ENCODE data around the gene ERFE.
"Not testable (repeated sequence)": the region's sequence is repeated elsewhere in the genome, so short reads cannot be mapped to it uniquely, and the experiment has no call there.

Gene ERFE, protein sequence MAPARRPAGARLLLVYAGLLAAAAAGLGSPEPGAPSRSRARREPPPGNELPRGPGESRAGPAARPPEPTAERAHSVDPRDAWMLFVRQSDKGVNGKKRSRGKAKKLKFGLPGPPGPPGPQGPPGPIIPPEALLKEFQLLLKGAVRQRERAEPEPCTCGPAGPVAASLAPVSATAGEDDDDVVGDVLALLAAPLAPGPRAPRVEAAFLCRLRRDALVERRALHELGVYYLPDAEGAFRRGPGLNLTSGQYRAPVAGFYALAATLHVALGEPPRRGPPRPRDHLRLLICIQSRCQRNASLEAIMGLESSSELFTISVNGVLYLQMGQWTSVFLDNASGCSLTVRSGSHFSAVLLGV

DNA sequence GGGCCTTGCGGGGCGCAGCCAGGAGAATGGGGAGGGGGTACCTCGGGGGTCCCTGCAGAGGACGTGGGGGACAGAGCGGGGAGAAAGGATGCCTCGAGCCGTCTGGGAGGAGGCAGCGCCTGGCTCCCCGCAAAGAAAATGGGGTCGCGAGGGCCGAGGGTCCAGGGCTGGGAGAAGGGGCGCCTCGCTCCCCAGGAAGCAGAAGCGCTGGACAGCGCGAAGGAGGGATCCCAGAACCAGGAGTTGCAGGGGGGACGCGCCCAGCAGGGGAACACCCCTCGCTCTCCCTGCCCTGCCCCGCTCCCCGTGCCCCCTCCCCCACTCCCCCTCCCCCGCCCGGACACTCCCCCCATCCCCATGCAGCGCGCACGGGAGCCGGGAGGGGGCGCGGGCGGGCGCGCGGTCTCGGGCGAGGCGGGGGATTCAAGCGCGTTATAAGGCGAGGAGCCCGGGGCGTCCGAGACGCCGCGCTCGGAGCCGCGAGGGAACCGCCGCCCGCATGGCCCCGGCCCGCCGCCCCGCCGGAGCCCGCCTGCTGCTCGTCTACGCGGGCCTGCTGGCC lies at the start of gene ERFE:
TSS of gene ERFE (plus strand) at position 462 of the 562 bp plus-strand sequence. CDS start at position 500, 38 bp downstream.
- no peak for DNase-seq

DNA sequence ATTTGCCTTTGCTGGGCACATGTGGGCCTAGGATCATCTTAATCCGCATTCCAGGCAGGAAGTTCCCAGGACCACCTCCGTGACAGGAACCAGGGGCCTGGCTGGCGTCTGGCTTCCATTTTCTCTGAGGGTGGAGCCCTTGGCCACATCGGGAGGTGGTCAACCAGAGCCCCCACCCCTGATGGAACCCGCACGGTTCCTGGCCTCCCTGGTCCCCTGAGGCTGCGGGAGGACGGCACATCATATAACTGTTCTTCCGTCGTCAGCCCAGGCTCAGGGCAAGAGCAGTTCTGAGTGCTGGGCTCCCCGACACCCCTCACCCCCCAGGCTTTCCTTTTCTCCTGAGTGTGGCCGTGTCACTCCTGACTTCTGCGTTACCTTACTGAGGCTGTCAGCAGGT lies 45.2 kb upstream of the ERFE start:
- no peak for DNase-seq

DNA sequence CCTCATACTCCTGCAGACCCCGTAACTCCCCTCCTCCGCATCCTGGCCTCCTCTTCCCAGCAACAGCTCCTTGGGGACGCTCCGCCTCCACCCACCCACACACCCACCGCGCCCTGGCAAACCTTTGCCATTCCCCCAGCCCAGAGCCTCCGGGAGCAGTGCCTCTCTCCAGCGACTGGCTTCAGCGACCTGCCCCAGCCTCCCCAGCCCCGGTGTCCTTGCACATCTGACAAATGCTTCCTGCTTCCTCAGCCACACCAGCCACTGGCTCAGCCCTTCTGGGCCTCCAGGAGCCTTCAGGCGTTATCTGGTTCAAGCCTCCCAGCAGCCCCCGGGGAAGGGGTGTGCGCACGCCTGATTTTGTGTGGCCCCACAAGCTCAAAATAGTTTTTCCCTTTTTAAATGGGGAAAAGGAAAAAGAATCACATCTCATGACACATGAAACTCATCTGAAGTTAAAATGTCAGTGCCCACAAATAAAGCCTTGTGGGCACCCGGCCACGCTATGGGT lies 44.4 kb upstream of the ERFE start:
- no peak for DNase-seq

DNA sequence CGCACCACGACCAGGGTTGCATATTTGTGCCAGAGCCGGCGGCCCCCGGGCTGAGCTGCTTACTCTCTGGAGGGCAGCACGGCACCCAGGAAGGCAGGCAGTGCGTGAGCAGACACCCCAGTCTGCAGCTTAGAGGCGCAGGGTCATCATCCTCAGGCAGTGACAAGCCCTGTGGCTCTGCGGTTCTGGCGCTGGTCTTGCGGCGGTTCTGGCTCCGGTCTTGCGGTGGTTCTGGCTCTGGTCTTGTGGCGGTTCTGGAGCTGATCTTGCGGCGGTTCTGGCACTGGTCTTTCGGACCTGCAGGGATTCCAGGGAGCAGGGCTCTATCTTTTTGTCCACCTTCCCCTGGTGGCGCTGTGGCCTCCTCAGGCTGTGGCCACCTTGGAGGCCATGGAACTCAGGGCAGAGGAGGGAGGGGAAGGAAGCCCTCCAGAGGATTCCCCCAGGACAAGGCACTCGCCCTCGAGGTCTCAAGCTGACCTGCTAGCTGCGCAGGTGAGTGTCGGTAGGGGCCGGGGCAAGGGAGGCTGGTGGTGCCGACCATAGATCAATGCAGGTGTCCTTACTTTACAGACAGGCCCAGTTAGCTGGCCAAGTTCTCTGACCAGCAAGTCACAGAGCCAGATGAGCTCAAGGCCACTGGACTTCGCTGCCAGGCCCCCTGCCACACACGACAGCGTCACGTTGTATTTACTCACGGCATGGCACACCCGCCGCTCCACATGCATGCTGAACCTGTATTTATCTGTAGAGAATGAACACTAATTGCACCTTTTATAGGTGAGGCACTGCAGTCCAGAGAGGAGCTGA lies 43.7 kb upstream of the ERFE start:
- no peak for DNase-seq

DNA sequence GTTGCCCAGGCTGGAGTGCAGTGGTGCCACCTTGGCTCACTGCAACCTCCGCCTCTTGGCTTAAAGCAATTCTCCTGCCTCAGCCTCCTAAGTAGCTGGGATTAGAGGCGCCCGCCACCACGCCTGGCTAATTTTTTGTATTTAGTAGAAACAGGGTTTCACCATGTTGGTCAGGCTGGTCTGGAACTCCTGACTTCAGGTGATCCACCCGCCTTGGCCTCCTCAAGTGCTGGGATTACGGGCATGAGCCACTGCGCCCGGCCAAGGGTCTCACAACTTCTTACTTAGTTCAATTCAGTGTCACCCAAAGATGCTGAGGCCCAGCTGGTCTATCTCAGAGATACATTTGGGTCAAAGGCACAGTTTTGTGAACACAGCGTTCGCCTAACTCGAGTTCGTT lies 43.1 kb upstream of the ERFE start:
- not testable (repeated sequence) for DNase-seq

DNA sequence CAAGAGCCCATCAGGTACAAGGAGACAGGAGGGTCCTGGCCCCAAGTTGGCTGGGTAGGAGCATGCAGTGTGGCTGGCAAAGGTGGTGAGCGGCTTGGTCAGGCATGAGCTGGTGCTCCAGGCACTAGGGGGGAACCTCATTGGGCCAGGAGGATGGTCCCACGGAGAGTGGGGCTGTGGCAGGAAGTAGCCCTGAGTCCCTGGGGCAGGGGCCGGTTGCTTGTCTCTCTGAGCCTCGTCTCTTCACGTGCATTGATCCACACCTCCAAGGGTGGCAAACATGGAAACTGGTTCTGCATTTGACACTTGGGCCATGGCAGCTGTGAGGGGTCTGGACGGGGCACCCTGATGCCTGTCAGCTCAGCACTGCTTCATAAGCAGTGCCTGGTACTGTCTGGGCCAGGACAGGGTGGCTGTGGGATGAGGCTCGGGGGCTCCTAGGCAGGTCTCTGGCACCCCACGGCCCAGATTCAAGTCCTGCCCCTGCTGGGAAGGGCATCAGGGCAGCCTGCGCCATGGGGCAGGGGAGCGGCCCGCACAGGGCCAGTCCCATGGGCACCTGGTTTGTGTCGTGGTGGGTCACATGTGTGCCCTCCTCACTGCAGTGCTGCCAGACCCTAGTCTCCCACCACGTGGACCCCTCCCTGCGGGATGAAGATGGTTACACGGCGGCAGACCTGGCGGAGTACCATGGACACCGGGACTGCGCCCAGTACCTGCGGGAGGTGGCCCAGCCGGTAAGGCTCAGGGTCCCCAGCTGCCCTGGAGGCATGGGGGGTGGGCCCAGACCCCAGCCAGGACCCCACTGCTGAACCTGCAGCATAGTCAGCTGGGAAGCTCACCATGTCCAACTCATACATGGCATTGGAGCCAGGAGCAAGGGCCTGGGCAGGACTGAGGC lies 42.2 kb upstream of the ERFE start:
- DNase-seq = no peak

DNA sequence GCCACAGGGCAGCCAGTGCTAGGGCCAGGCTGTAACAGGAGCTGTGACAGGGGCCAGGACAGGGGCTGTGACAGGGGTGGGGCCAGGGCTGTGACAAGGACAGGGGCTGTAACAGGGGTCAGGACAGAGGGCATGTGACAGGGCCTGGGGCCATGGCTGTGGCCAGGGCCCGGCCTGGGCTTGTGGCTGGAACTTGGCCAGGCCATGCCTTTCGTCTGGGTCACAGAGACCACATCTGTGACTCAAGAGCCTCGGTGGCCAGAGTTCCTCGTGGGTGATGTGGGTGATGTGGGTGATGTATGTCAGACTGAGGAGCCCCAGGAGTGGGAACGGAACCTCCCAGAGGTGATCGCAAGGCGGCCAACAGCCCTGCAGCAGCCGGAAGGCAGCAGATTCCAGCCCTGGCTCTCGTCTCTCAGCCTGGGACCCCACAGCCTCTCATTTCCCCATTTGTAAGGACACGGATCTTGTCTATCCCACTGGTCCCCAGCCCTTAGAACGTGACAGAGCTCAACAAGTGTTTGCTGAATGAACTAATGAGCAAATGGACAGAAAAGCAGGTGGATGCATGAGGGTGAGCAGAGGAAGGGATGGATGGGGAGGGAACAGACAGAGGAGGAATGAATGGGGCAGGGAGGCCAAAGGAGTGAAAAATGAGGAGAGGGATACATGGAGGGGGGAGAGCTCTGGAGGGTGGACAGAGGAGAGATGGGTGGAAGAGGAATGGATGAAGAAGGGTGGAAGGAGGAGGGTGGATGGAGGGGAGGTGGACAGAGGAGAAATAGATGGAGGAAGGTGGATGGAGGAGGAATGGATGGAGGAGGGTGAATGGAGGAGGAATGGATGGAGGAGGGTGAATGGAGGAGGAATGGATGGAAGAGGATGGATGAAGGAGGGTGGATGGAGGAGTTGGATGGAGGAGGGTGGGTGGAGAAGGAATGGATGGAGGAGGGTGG lies 41.3 kb upstream of the ERFE start:
- no peak for DNase-seq

DNA sequence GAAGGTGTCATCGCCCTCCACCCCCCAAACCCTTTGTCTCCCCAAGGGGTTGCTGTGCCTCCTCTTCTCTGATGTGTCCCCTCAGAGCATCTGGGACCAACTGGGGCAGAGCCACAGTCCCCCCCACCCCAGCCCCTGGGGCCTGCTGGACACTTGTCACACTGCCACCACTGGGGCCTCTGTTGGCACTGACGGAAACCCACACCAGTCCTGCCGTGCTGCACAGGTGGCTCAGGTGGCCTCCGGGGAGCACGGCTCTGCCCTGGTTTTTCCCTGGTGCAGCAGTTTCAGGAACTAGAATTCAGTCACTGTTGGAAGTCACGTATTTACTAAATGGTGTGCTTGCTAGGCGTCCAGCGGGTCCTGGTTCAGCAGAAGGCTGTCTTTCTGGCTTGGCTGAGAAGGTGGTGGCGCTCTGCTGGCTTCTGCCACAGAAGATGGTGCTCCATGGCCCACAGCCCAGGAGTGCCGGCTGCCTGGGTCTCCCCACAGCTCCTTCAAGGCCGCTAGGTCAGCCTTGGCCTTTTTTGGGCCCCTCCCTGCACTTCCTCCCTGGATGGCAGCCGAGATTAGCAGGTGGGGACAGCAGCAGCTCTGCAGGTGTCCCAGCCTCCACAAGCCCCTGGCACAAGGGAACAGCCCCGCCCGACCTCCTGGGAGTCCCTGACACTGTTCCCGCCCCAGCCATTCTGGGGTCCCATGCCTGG lies 38.9 kb upstream of the ERFE start:
- DNase-seq = no peak

DNA sequence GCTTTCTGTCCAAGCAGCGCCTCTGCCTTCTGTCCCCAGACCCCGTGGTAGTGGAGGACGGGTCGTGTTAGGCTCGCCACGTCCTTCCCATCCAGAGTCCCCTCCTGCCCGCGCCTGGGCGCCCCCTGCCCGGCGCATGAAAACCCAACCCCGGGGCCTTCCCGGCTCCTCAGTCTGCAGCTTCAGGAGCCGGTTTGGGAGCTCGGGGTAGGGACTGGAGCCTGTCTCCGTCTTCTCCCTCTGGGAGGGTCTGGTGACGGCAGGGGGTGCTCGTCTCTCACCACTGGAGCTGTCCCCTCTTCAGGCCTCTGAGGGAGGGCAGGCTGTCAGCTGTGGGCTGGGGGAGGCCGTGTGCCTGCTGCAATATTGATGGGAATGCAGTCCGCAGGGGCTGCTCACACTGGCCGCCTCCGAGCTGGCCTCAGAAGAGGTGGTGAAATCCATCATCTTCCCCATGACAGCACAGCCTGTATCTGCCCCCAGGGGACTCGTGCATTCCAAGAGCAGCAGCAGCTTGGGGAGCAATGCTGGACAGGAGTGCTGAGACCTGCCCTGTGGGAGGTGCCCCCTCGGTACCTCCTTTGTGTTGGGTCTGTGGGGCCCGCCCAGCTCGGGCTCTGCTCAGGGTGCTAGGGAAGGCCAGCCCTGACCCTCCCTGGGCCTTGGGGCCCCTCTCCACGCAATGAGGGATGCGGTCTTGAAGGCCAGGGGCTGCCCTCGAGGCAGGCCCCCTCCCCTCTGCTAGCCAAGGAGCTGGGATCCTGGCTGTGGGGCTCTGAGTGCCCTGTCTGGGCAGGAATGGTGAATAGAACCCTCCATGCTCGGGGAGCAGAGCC lies 38.1 kb upstream of the ERFE start:
- no peak for DNase-seq

DNA sequence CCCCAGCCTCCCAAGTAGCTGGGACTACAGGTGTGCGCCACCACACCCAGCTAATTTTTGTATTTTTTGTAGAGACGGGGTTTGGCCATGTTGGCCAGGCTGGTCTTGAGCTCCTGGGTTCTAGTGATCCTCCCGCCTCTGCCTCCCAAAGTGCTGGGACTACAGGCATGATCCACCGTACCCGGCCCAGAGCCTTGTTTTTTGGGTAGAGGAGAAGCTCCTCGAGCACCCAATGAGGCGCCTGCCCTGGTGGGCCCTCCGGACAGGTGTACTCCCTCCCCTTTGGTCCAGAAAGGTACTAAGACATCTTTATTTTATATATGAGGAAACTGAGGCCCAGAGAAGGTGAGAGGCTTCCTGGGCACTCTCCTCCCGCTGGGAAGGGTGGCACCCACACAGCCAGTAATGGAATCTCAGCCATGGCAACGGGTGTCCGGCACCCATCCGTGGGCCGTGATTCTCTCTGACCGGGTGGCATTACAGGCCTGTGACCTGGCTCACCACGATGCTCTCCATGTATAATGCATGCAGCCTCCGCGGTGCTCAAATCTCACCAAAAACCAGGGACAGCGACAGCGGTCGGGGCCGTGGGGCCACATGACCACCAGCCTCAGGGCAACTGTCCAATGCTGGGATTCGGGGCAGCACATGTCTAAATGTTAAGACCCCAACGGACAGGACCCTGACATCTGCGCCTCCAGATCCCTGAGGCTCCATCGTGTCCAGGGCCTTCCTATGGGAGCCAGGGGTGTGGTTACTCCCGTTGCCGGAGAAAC lies 37.1 kb upstream of the ERFE start:
- no peak for DNase-seq

DNA sequence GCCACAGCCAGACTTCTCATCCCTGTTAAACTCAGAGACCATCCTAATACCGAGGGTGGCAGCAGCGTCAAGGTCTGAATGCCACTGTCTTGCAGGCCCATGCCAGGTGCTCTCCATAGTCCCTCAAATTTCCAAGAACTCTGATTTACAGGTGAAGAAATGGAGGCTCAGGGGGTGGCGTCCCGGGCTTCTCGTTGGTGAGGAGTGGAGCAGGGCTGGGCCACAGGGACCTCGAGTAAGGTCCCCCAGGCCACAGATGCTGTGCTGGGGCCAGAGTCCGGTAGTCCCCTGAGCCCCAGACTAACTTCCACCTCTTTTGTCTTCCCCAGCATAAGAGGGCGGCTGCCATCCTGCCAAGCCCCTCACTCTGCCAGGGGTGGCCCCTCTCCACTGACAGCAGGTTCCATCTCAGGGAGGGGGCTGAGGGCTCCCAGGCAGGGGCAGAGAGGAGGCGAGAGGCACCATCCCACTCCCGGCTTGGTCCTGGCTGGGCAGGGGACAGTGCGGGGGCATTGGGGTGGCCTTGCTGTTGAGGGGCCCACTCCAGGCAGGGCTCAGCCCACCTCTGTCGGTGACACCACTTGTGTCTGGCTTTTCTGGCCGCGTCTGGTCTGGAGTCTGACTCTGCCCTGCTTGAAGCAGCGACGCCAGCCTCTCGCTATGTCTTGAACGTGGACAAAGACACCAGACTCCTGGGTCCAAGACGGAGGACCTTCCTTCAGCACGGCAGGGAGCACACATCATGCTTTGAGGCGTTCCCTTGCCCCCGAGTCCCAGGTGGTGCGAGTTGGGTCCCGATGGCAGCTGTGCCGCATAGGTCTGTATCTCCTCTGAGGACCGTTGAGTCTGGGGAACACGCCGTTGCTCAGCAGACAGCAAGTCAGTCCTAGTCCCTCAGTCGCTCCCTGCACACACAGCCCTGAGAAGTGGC lies 36.2 kb upstream of the ERFE start:
- no peak for DNase-seq

DNA sequence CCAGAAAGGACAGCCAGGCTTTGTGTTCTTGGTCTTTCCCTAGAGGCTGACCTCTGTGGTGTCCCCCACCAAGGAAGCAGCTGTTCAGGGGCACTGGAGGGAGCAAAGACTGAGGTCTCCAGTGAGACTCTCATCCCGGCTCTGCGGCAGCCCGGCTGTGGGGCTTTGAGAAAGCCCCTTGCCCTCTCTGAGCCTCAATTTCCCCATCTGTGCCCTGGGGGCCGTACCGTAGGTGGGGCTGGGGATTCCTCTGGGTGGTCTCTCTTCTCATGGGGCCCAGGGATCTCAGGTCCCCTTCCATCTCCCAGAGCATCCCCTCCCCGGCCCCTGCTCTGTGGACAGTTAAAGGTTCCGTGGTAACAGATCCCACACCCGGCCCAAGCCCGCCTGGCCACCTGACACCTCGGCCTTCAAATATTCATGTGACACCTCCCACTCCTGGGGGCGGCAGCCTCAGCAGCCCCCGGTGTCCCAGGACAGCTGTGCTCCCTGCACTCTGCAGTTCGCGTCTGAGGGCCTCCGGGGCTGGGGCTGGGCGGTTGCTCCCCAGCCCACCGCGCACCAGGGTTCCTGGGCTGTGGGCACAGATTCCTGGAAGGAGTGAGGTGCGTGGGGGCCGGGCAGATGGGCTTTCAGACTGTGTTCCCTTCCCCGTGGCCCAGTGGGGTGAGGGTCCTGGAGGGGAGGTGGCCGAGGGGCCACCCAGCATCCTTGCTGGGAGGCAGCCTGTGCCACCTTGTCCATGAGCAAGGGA lies 35.4 kb upstream of the ERFE start:
- DNase-seq = no peak

DNA sequence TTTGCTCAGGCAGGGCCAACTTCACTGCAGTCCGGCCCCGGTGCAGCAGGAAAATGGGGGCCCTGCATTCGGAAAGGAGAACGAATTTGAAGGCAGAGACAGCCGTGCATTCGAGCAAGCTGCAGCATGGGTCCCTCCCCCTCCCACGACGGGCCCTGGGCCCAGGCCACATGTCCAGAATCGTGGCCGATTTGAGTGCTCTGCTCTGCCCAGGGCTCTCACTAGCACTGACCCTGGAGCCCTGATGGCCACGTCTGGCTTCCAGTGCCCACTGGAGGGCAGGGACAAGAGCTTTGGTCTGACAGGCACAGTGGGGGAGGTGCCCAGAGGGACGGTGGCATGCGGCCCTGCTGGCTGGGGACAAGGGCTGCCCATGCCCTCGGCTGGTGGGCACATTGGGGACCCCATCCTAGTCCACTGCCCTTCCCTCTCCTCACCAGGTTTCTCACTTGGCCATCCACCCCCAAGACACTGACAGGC lies 34.7 kb upstream of the ERFE start:
- DNase-seq = no peak

DNA sequence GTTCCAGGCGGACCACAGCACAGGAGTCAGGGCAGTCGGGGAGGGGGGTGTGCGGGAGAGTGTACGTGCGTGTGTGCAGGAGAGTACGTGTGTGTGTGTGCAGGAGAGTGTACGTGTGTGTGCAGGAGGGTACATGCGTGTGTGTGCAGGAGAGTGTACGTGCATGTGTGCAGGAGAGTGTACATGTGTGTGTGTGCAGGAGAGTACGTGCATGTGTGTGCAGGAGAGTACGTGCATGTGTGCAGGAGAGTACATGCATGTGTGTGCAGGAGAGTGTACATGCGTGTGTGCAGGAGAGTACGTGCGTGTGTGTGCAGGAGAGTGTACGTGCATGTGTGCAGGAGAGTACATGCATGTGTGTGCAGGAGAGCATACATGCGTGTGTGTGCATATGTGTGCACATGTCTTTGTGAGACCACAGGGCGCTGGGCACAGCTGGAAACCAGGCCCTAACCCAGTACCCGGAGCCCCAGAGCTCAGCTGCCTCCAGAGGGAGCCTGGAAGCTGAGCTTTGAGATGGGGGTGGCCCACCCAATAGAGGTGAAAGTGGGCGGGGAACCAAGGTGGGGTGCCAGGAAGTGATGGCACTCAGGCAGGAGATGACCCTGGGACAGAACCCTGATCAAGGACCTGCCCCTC lies 34.2 kb upstream of the ERFE start:
- DNase-seq = no peak

DNA sequence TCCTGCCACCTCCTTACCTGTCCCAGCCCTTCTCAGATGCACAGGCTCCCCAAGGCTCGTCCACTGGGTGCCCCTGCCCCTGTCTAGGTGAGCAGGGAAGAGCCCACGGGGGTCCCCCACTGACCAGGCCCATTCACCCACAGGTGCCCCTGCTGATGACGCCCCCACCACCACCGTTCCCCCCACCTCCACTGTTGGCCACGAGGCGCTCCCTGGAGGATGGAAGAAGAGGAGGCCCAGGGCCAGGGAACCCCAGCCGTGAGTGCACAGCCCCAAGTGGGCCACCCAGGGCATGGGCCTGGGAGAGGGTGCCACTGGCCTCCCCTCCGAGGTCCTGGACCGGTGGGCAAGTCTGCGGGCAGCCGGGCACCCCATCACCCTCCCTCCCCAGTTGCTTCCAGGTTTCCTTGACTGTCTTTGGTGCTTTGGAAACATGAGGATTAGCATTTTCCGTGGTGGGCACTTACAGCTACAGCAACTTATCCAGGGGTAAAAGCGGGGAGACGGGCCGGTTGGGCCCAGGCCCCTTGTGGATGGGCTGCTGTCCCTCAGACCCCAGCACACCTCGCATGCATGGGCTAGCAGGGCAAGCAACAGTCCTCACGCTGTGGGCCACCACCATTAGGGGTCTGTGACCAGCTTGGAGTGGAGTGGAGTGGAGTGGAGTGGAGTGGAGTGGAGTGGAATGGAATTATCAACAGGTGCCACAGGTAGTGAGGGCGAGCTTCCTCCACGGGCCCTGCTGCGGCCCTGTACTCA lies 33.5 kb upstream of the ERFE start:
- no peak for DNase-seq

DNA sequence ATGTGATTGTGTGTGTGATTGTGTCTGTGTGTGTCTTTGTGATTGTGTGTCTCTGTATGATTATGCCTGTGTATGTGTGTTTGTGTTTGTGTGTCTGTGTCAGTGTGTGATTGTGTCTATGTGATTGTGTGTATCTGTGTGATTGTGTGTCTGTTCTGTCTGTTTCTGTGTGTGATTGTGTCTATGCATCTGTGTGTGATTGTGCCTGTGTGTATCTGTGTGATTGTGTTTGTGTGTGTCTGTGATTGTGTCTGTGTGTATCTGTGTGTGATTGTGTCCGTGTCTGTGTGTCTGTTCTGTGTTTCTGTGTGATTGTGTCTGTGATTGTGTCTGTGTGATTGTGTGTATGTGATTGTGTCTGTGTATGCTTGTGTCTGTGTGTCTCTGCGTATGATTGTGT lies 32.4 kb upstream of the ERFE start:
- DNase-seq = no peak
